Liver (tissue), 3 donors: ENCODE data around the gene B3GNT3.

ENCODE experiments used
- HNF4A ChIP-seq, 2 donors: conservative IDR thresholded peaks; 2 replicates each; pipeline ENCODE4 v1.6.1; 2016; ENCODE audit warnings: antibody characterized with exemption in 2 of 2, mild to moderate bottlenecking in 2 of 2
- SP1 ChIP-seq: IDR thresholded peaks from 2 replicates; pipeline ENCODE4 v1.6.1; 2018; ENCODE audit warnings: antibody characterized with exemption, mild to moderate bottlenecking
- TF ChIP-seq, protein P1 (sequence below): fragments of 150-350 bp; IDR thresholded peaks from 2 replicates; pipeline ENCODE4 v1.5.1; 2017; ENCODE audit warnings: improper control_type of control experiment, low read depth, low read length; ENCODE audit not compliant: missing input control
- TF ChIP-seq, protein P2 (sequence below): IDR thresholded peaks from 2 replicates; pipeline ENCODE4 v1.6.1; 2016; ENCODE audit warnings: antibody characterized with exemption
- TF ChIP-seq, protein P3 (sequence below): IDR thresholded peaks from 2 replicates; pipeline ENCODE4 v1.6.1; 2016; ENCODE audit warnings: antibody characterized with exemption
- donor health status: healthy.
- donor health status: healthy.

DNA sequence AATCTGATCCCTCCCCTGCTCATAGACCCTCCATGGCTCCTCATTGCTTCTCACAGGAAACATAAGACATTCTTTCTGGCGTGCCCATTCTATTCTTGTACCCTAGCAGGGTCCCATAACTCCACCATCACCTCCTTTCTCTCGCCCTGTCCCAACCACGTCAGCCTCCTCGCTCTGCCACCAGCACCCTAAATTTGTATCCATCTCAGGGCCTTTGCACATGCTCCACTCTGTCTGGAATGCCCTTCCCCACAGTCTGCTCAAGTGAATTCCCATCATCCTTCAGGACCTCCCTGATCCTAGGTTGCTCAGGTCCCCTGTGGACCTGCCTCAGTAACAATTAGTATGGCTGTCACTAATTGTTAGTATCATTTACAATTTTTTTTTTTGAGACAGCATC is 10.5 kb downstream of the B3GNT3 start:
- TF ChIP-seq HNF4A (conservative IDR thresholded peaks at IDR 0.05) = no peak
- TF ChIP-seq, protein P1, sequence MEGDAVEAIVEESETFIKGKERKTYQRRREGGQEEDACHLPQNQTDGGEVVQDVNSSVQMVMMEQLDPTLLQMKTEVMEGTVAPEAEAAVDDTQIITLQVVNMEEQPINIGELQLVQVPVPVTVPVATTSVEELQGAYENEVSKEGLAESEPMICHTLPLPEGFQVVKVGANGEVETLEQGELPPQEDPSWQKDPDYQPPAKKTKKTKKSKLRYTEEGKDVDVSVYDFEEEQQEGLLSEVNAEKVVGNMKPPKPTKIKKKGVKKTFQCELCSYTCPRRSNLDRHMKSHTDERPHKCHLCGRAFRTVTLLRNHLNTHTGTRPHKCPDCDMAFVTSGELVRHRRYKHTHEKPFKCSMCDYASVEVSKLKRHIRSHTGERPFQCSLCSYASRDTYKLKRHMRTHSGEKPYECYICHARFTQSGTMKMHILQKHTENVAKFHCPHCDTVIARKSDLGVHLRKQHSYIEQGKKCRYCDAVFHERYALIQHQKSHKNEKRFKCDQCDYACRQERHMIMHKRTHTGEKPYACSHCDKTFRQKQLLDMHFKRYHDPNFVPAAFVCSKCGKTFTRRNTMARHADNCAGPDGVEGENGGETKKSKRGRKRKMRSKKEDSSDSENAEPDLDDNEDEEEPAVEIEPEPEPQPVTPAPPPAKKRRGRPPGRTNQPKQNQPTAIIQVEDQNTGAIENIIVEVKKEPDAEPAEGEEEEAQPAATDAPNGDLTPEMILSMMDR = no peak
- TF ChIP-seq SP1 = no peak
- TF ChIP-seq, protein P2, sequence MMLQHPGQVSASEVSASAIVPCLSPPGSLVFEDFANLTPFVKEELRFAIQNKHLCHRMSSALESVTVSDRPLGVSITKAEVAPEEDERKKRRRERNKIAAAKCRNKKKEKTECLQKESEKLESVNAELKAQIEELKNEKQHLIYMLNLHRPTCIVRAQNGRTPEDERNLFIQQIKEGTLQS = no peak
- TF ChIP-seq, protein P3, sequence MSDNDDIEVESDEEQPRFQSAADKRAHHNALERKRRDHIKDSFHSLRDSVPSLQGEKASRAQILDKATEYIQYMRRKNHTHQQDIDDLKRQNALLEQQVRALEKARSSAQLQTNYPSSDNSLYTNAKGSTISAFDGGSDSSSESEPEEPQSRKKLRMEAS = no peak
